ENCODE measurements around the gene LIN28A.

LIN28A gene

GRCh38 chr1:26432793-26433192 is 22.2 kb downstream of the LIN28A start:
- Histone ChIP-seq H3K4me3 (ENCODE audit: low read depth in 1 of 2, low read length in 2 of 2) (peak overlapping the region; percentile 49 to 86), H3K9me3 (ENCODE audit: insufficient read depth, low read length, severe bottlenecking) (no peaks in the 10 kb centered on the region), H3K79me2 (ENCODE audit: insufficient read depth, low read length) (peaks cover 25% of the 10 kb centered on the region), H3K4me2 (ENCODE audit: insufficient read depth, low read length) (peak overlapping the region; percentile 96), H3K36me3 (ENCODE audit: insufficient read depth, low read length) (peaks cover 25% of the 10 kb centered on the region), H3K27ac (ENCODE audit: low read length) (peak overlapping the region; percentile 76), H2AFZ (ENCODE audit: low read depth, low read length) (peak overlapping the region; percentile 82), H3K9ac (ENCODE audit: low read depth, low read length) (peak overlapping the region; percentile 64), H3K27me3 (ENCODE audit: insufficient read depth, low read length, poor library complexity) (no peaks in the 10 kb centered on the region), H3K4me1 (ENCODE audit: insufficient read depth, low read length) (peaks cover 30% of the 10 kb centered on the region), H4K20me1 (ENCODE audit: insufficient read depth, low read length) (no peaks in the 10 kb centered on the region)
- no peak for ATAC-seq (ENCODE audit: insufficient read depth, low read depth)
- TF ChIP-seq, protein P1, sequence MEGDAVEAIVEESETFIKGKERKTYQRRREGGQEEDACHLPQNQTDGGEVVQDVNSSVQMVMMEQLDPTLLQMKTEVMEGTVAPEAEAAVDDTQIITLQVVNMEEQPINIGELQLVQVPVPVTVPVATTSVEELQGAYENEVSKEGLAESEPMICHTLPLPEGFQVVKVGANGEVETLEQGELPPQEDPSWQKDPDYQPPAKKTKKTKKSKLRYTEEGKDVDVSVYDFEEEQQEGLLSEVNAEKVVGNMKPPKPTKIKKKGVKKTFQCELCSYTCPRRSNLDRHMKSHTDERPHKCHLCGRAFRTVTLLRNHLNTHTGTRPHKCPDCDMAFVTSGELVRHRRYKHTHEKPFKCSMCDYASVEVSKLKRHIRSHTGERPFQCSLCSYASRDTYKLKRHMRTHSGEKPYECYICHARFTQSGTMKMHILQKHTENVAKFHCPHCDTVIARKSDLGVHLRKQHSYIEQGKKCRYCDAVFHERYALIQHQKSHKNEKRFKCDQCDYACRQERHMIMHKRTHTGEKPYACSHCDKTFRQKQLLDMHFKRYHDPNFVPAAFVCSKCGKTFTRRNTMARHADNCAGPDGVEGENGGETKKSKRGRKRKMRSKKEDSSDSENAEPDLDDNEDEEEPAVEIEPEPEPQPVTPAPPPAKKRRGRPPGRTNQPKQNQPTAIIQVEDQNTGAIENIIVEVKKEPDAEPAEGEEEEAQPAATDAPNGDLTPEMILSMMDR (IDR thresholded peaks at IDR 0.05; ENCODE audit: borderline replicate concordance, extremely low read depth, low read length, poor library complexity, severe bottlenecking) = no peak
- no peak for TF ChIP-seq EZH2 (IDR thresholded peaks at IDR 0.05; ENCODE audit: borderline replicate concordance, low read depth, low read length, severe bottlenecking)
- no peak for DNase-seq

DNA sequence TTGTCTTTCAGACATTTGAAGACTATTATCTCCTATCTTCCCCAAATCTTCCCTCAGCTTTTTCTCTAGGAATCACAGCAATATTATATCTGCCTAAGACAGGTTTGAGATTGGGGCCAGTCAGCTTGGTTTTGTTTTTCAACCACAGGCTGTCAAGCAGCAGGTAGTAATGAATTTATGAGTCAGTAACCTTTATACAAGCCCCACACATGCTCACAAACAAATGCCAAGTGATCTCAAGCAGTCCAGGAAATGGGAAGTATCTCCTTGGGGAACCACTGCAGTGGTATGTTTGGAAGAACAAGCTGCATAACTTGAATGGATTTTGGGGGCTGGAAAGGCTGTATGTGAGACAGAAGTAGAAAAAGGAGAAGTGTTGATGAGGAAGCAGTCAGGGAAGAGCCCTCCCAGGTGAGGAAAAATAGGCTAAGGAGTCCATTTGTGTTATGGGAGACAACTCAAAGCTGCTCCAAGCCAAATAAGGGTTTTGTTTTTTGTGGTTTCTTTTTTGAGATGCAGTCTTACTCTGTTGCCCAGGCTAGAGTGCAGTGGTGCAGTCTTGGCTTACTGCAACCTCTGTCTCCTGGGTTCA is 23.6 kb downstream of the LIN28A start:
- H3K9me3 ChIP-seq (ENCODE audit: insufficient read depth, low read length, severe bottlenecking) = no peaks in the 10 kb centered on the region
- H3K36me3 ChIP-seq (ENCODE audit: insufficient read depth, low read length) = peaks cover 38% of the 10 kb centered on the region
- H4K20me1 ChIP-seq (ENCODE audit: insufficient read depth, low read length) = no peaks in the 10 kb centered on the region
- H3K9ac ChIP-seq (ENCODE audit: low read depth, low read length) = no peak overlapping the region
- no peak for TF ChIP-seq EZH2 (IDR thresholded peaks at IDR 0.05; ENCODE audit: borderline replicate concordance, low read depth, low read length, severe bottlenecking)
- TF ChIP-seq, protein P1 (IDR thresholded peaks at IDR 0.05; ENCODE audit: borderline replicate concordance, extremely low read depth, low read length, poor library complexity, severe bottlenecking) = no peak
- H3K79me2 ChIP-seq (ENCODE audit: insufficient read depth, low read length) = peaks cover 25% of the 10 kb centered on the region
- H3K4me1 ChIP-seq (ENCODE audit: insufficient read depth, low read length) = peaks cover 30% of the 10 kb centered on the region
- H3K4me2 ChIP-seq (ENCODE audit: insufficient read depth, low read length) = peak overlapping the region; percentile 2; the same call in 1 of the 2 replicates
- no peak overlapping the region for H2AFZ ChIP-seq (ENCODE audit: low read depth, low read length)
- H3K4me3 ChIP-seq (ENCODE audit: low read depth in 1 of 2, low read length in 2 of 2) = no peak overlapping the region
- no peaks in the 10 kb centered on the region for H3K27me3 ChIP-seq (ENCODE audit: insufficient read depth, low read length, poor library complexity)
- DNase-seq (no peak), ATAC-seq (ENCODE audit: insufficient read depth, low read depth) (no peak)
- H3K27ac ChIP-seq (ENCODE audit: low read length) = no peak overlapping the region

DNA sequence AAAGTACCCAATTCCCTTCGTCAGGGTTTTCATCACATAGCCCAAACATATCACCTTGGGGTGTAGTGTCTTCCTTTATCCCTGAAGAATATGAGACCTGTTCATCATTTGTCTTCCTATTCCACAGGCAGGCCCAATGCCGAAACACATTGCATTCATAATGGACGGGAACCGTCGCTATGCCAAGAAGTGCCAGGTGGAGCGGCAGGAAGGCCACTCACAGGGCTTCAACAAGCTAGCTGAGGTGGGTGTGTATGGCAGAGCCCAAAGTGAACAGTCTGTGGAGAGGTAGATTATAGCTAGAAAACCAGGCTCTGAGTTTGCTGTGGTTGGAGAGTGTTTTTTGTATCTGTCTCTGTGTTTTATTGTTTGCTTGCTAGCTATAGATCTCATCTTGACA is 27.4 kb downstream of the LIN28A start:
- no peaks in the 10 kb centered on the region; the same call in 1 of the 2 replicates for H4K20me1 ChIP-seq (ENCODE audit: insufficient read depth, low read length)
- DNase-seq = no peak
- H3K4me2 ChIP-seq (ENCODE audit: insufficient read depth, low read length) = no peak overlapping the region
- no peak for TF ChIP-seq EZH2 (IDR thresholded peaks at IDR 0.05; ENCODE audit: borderline replicate concordance, low read depth, low read length, severe bottlenecking)
- TF ChIP-seq, protein P1 (IDR thresholded peaks at IDR 0.05; ENCODE audit: borderline replicate concordance, extremely low read depth, low read length, poor library complexity, severe bottlenecking) = no peak
- H3K9ac ChIP-seq (ENCODE audit: low read depth, low read length) = no peak overlapping the region
- H3K4me1 ChIP-seq (ENCODE audit: insufficient read depth, low read length) = peaks cover 15% of the 10 kb centered on the region
- H3K79me2 ChIP-seq (ENCODE audit: insufficient read depth, low read length) = peaks cover 18% of the 10 kb centered on the region
- H3K9me3 ChIP-seq (ENCODE audit: insufficient read depth, low read length, severe bottlenecking) = no peaks in the 10 kb centered on the region
- H3K27ac ChIP-seq (ENCODE audit: low read length) = no peak overlapping the region
- no peak for ATAC-seq (ENCODE audit: insufficient read depth, low read depth)
- H2AFZ ChIP-seq (ENCODE audit: low read depth, low read length) = no peak overlapping the region
- no peaks in the 10 kb centered on the region for H3K27me3 ChIP-seq (ENCODE audit: insufficient read depth, low read length, poor library complexity)
- peaks cover 65% of the 10 kb centered on the region for H3K36me3 ChIP-seq (ENCODE audit: insufficient read depth, low read length)
- no peak overlapping the region for H3K4me3 ChIP-seq (ENCODE audit: low read depth in 1 of 2, low read length in 2 of 2)
